IPS-NIHi7 (cell line): Measurements from ENCODE around the gene MS4A13.
"Not testable (repeated sequence)": the region's sequence is repeated elsewhere in the genome, so short reads cannot be mapped to it uniquely, and the experiment has no call there.

Experiments used
- DNase-seq: peaks from one replicate; pipeline ENCODE4 v3.0.0; 2012; ENCODE audit warnings: mixed read lengths; ENCODE audit errors: extremely low spot score

The MS4A13 gene

GRCh38 chr11:60515144-60515855 lies at the start of gene MS4A13:
TSS of gene MS4A13 (plus strand) at chr11:60515392. CDS start at chr11:60518084, 2,692 bp downstream.
- no peak for DNase-seq

- DNase-seq: no peak
Observed at GRCh38 chr11:60468829-60469228, 46.4 kb upstream of the MS4A13 start.

GRCh38 chr11:60469723-60470122 lies 45.5 kb upstream of the MS4A13 start:
- DNase-seq: no peak

GRCh38 chr11:60477035-60477445 lies 38.2 kb upstream of the MS4A13 start:
- DNase-seq: no peak

GRCh38 chr11:60482361-60482760 lies 32.8 kb upstream of the MS4A13 start:
- DNase-seq: no peak

- peak; percentile 68 for DNase-seq
Observed at GRCh38 chr11:60485987-60486386, 29.2 kb upstream of the MS4A13 start.

- DNase-seq: no peak
Observed at GRCh38 chr11:60492488-60493009, 22.6 kb upstream of the MS4A13 start, which contains the start of gene MS4A12. TSS of gene MS4A12 (plus strand) at chr11:60492778. CDS start at chr11:60497319, 4,541 bp downstream.

- DNase-seq: no peak
Observed at GRCh38 chr11:60493454-60493853, 21.7 kb upstream of the MS4A13 start.

- DNase-seq: no peak
Observed at GRCh38 chr11:60498399-60498798, 16.8 kb upstream of the MS4A13 start.

GRCh38 chr11:60498853-60499252 lies 16.3 kb upstream of the MS4A13 start:
- DNase-seq: no peak

GRCh38 chr11:60500276-60500910 lies 14.8 kb upstream of the MS4A13 start:
- peak; percentile 32 for DNase-seq

GRCh38 chr11:60502221-60502775 lies 12.9 kb upstream of the MS4A13 start:
- DNase-seq: no peak

- DNase-seq: no peak
Observed at GRCh38 chr11:60504219-60504905, 10.8 kb upstream of the MS4A13 start.

- not testable (repeated sequence) for DNase-seq
Observed at GRCh38 chr11:60509609-60510008, 5.6 kb upstream of the MS4A13 start.

GRCh38 chr11:60510209-60510608 lies 5.0 kb upstream of the MS4A13 start:
- DNase-seq: not testable (repeated sequence)

GRCh38 chr11:60511393-60511792 lies 3.8 kb upstream of the MS4A13 start:
- DNase-seq: no peak

- no peak for DNase-seq
Observed at GRCh38 chr11:60512651-60513225, 2.5 kb upstream of the MS4A13 start.

- no peak for DNase-seq
Observed at GRCh38 chr11:60513496-60514460, 1.4 kb upstream of the MS4A13 start.

- no peak for DNase-seq
Observed at GRCh38 chr11:60528465-60528864, 13.3 kb downstream of the MS4A13 start.

- DNase-seq: no peak
Observed at GRCh38 chr11:60528934-60529333, 13.7 kb downstream of the MS4A13 start.
